Urinary bladder (tissue), 4 donors: ENCODE data around the gene WASHC2A. TPM values are rescaled to one million over a fixed set of nuclear protein-coding genes. Genes with fewer than 3 reads are reported as not detected.
A peak's percentile ranks its signal among the peaks of the same experiment; 100 is the strongest.
"Not testable (repeated sequence)": the region's sequence is repeated elsewhere in the genome, so short reads cannot be mapped to it uniquely, and the experiment has no call there.

ENCODE experiments used
- DNase-seq: peaks from one replicate; pipeline ENCODE4 v3.0.0-alpha.2; 2015; ENCODE audit errors: extremely low spot score
- H3K27ac ChIP-seq: one replicate; pipeline ENCODE4 v1.5.1; 2013; ENCODE audit warnings: low read depth, mild to moderate bottlenecking, moderate library complexity
- H3K36me3 ChIP-seq: one replicate; pipeline ENCODE4 v1.6.1; 2013; ENCODE audit warnings: mild to moderate bottlenecking, moderate library complexity; ENCODE audit not compliant: insufficient read depth
- H3K4me1 ChIP-seq: one replicate; pipeline ENCODE4 v1.6.1; 2013; ENCODE audit warnings: mild to moderate bottlenecking, moderate library complexity; ENCODE audit not compliant: insufficient read depth
- H3K4me3 ChIP-seq: one replicate; pipeline ENCODE4 v1.5.1; 2013; ENCODE audit warnings: low read depth, low read length
- WGBS: extraction: QIAGEN DNeasy Blood & Tissue Kit; methylation state at CpG from one replicate; pipeline ENCODE4 v1.1.7; 2013; 5-methylcytosine and 5-hydroxymethylcytosine counted together
- polyA plus RNA-seq: library from polyadenylated mRNA; stranded (reverse); fragments of 200-250 nt; gene quantifications from one replicate; pipeline ENCODE4 v1.2.3, GENCODE V29; 2013
- total RNA-seq: library from RNA; depleted of rRNA; stranded (reverse); fragments of >200 nt; gene quantifications from one replicate; pipeline ENCODE4 v1.2.3, GENCODE V29; 2014
- donor health status: healthy with polysubstance abuse.
- donor health status: healthy.

The WASHC2A gene, protein sequence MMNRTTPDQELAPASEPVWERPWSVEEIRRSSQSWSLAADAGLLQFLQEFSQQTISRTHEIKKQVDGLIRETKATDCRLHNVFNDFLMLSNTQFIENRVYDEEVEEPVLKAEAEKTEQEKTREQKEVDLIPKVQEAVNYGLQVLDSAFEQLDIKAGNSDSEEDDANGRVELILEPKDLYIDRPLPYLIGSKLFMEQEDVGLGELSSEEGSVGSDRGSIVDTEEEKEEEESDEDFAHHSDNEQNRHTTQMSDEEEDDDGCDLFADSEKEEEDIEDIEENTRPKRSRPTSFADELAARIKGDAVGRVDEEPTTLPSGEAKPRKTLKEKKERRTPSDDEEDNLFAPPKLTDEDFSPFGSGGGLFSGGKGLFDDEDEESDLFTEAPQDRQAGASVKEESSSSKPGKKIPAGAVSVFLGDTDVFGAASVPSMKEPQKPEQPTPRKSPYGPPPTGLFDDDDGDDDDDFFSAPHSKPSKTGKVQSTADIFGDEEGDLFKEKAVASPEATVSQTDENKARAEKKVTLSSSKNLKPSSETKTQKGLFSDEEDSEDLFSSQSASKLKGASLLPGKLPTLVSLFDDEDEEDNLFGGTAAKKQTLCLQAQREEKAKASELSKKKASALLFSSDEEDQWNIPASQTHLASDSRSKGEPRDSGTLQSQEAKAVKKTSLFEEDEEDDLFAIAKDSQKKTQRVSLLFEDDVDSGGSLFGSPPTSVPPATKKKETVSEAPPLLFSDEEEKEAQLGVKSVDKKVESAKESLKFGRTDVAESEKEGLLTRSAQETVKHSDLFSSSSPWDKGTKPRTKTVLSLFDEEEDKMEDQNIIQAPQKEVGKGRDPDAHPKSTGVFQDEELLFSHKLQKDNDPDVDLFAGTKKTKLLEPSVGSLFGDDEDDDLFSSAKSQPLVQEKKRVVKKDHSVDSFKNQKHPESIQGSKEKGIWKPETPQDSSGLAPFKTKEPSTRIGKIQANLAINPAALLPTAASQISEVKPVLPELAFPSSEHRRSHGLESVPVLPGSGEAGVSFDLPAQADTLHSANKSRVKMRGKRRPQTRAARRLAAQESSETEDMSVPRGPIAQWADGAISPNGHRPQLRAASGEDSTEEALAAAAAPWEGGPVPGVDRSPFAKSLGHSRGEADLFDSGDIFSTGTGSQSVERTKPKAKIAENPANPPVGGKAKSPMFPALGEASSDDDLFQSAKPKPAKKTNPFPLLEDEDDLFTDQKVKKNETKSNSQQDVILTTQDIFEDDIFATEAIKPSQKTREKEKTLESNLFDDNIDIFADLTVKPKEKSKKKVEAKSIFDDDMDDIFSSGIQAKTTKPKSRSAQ (N-terminal part only)
- total RNA-seq (41.4 TPM), polyA plus RNA-seq (32.1 TPM)

DNA sequence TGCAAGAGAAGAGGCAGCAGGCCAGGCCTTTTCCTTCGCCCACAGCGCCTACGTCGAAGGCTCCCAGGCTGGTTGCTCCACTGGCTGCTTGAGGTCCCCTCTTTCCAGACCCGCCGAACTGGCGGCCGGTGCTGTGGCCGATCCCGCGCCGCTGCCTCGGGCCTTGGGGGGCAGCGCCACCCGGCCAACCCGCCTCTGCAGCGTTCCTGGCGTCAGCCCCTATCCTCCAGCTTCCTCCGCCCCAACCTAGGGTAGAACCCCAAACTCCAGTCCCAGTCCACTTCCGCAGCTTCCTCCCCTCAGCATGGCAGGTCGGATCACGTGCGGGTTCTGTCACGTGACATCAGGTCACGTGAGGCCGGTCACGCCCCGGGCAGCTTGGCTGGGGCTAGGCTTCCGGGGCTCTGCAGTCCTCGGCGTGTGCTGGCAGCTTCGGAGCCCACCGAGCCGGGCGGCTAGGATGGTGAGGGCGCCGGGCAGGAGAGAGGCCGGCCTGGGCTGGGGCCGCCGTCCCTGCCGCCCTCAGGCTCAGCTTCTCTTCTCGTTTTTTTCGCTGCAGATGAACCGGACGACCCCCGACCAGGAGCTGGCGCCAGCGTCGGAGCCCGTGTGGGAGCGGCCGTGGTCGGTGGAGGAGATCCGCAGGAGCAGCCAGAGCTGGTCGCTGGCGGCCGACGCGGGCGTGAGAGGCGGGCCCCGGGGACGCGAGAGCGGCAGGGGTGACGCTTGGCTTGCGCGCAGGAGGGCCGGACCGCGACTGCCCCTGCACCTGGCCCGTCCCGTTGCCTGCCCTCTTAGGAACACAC is at the start of gene WASHC2A:
Gene WASHC2A (plus strand): TSS at position 409 of the 806 bp plus-strand sequence. CDS start 52 bp downstream, at position 461.
- not testable (repeated sequence) for H3K27ac ChIP-seq, H3K4me1 ChIP-seq, H3K36me3 ChIP-seq
- WGBS = under 1% methylated on average over 58 of the region's 73 CpGs
- peak; percentile 18 for DNase-seq
- H3K4me3 ChIP-seq = peak within 1 kb of the TSS; percentile 63

DNA sequence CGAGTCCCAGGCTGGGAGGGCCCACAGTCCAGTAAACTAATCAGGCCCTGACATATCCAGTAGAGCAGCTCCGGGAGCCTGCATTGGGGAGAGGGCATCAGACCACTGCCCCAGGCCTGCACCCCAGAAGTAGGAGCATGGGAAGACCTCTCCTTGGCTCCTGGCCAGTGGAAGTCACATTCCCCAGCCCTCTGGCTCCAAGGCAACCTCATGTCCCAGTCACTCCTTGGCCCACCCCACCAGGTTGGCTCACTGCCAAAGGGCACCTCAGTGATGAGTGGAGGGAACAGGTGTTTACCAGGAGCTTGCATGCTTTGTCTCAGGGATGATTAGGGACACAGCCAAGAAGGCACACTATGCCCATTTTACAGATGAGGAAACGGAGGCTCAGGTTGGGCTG is 48.5 kb upstream of the WASHC2A start:
- not testable (repeated sequence) for H3K27ac ChIP-seq, H3K4me3 ChIP-seq, H3K36me3 ChIP-seq, H3K4me1 ChIP-seq, DNase-seq
- WGBS = 75% methylated on average over 3 of the region's 3 CpGs

DNA sequence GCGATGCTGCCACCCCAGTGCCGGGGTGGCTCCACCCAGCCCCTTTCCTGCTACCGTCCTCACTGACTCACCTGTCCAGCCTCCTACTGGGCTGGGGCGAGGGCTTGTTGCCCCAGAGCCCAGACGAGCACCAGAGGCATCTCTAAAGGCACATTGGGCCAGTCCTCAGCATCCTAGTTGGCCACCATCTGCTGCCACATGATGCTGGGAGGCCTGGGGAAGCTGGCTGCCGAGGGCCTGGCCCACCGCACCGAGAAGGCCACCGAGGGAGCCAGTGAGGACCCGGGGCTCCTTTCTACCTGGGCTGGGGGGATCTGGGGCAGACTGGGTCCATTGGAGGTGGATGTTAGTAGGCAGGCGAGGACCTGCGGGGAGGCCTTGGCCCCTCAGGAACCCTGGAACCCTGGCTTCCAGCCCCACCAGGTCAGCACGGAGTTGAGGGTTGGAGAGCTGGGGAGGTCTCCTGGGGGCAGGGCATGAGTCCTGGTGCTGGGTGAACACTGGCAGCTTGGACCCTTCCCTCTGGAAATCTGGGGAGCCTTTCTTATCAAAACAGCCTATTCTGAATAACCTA is 47.2 kb upstream of the WASHC2A start:
- not testable (repeated sequence) for H3K4me3 ChIP-seq, H3K27ac ChIP-seq, H3K36me3 ChIP-seq, H3K4me1 ChIP-seq, DNase-seq
- 83% methylated on average over 13 of the region's 13 CpGs for WGBS

DNA sequence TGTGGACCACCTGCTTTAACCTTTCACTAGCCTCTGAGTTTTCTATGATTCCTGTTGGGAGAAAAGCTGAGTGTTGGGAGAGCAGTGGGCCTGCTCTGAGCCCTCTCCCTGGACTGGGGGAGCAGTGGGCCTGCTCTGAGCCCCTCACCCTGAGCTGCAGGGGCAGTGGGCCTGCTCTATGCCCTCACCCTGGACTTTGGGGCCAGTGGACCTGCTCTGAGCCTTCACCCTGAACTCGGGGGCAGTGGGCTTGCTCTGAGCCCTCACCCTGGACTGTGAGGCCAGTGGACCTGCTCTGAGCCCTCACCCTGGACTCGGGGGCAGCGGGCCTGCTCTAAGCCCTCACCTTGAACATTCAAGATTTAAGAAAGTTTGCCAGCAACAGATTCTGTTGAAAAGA is 46.1 kb upstream of the WASHC2A start:
- 79% methylated on average over 3 of the region's 3 CpGs for WGBS
- Histone ChIP-seq H3K4me1 (no peaks in the 10 kb centered on the region), H3K27ac (no peak overlapping the region), H3K4me3 (no peak overlapping the region), H3K36me3 (no peaks in the 10 kb centered on the region)
- DNase-seq = no peak

DNA sequence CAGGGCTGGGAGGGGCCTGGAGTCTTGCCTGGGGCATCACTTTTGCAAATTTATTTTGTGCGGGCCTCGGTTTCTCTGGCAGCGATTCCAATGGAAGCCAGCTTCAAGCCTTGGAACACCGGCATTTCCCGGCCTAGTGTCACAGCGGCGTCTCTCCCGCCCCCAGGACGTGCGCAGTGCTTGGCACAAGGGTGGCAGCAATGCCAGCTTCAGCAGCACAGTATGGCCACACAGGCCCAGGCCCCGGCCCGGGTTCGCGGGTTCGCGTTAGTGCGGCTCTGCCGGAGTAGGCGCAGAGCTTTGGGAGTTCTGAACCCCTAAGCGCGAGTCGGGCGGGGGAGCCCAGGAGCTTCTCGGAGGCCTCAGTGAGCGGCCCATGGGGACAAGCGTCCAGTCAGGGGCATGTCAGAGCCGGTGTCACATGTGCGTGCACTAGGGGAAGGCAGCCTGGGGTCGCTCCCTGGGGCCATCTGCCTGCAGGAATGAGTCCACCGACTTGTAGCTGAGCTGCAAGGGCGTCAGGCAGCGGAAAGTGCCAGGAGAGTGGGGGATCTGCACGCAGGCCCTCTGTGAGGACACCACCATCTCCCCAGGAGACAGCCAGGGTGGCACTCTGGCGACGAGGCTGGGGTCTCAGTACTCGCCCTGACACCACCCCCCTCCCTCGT is 42.9 kb upstream of the WASHC2A start:
- not testable (repeated sequence) for H3K36me3 ChIP-seq, H3K4me3 ChIP-seq, H3K27ac ChIP-seq, DNase-seq, H3K4me1 ChIP-seq
- WGBS = 35% methylated on average over 31 of the region's 37 CpGs

DNA sequence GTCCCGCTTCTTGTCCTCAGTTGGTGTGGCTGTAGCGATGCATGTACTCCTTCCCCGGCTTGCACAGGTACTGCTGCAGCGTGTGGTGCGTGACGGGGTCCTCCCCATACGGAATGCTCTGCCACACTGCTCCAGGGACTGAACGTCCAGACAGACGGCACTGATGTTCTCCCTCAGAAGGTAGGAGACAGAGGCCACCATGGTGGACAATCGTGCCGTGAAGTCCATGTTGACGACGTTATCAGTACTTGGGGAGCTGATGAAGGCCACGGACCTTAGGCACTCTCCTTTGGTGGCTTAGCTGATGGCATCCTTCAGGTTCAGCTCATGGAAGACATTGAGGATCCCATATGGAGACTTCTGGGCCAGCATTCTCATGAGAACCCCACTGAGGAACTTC is 42.1 kb upstream of the WASHC2A start:
- DNase-seq = no peak
- Histone ChIP-seq H3K4me3 (no peak overlapping the region), H3K36me3 (no peaks in the 10 kb centered on the region), H3K4me1 (no peaks in the 10 kb centered on the region), H3K27ac (no peak overlapping the region)
- WGBS = 95% methylated on average over 14 of the region's 14 CpGs

DNA sequence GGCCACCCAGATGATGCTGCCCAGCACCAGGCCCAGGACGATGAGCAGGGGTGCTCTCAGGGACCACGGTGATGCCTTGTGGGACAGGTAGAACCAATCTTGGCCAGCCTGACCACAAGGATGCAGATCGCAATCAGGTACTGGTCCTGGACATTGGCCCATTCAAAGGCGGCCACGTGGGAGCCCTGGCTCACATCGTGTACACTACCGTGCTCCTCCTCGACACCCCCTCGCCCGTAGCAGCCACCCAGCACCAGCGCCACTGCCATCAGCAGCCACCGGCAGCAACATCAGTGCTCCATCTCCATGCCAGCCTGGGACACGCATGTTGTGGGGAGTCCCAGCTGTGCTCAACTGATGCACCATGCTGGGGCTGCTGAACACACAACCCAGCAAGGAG is 40.6 kb upstream of the WASHC2A start:
- Histone ChIP-seq H3K4me1 (no peaks in the 10 kb centered on the region), H3K36me3 (no peaks in the 10 kb centered on the region), H3K4me3 (no peak overlapping the region), H3K27ac (no peak overlapping the region)
- 92% methylated on average over 13 of the region's 13 CpGs for WGBS
- DNase-seq = no peak

DNA sequence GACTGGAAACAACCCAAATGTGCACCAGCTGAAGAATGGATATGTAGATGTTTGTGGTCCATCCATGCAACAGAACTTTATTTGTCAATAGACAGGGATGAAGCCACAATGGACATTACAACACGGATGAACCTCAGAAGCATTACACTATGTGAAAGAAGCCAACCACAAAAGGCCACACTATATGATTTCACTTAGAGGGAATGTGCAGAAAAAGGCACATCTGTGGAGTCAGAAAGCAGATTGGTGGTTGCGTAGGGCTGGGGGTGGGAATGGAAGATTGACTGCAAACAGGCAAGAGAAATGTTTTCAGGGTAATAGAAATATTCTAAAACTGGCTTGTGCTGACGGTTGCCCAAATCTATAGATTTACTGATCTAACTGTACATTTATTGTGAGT is 34.3 kb upstream of the WASHC2A start:
- DNase-seq = no peak
- no peaks in the 10 kb centered on the region for H3K4me1 ChIP-seq
- H3K36me3 ChIP-seq = no peaks in the 10 kb centered on the region
- no peak overlapping the region for H3K27ac ChIP-seq
- no peak overlapping the region for H3K4me3 ChIP-seq
- WGBS = 68% methylated on average over 3 of the region's 3 CpGs

DNA sequence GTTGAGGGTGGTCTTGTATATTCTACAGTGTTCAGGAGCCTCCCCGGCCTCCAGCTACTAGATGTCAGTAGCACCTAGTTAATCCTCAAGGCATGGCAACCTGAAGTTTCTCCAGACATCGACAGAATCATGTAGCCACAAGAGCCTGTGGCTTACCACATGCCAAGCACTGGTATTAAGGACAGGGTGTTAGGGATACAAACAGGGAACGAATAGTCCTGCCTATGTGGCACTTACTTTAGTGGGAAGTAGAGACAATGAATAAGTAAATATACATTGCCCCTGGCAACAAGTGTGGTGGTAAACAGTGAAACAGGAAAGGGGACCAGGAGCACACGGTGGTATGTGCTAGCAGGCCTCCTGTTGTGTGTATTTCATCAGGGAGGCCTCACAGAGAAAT is 32.4 kb upstream of the WASHC2A start:
- not testable (repeated sequence) for H3K36me3 ChIP-seq, DNase-seq, H3K4me1 ChIP-seq, H3K27ac ChIP-seq, H3K4me3 ChIP-seq
- WGBS = 15% methylated on average over 4 of the region's 4 CpGs

DNA sequence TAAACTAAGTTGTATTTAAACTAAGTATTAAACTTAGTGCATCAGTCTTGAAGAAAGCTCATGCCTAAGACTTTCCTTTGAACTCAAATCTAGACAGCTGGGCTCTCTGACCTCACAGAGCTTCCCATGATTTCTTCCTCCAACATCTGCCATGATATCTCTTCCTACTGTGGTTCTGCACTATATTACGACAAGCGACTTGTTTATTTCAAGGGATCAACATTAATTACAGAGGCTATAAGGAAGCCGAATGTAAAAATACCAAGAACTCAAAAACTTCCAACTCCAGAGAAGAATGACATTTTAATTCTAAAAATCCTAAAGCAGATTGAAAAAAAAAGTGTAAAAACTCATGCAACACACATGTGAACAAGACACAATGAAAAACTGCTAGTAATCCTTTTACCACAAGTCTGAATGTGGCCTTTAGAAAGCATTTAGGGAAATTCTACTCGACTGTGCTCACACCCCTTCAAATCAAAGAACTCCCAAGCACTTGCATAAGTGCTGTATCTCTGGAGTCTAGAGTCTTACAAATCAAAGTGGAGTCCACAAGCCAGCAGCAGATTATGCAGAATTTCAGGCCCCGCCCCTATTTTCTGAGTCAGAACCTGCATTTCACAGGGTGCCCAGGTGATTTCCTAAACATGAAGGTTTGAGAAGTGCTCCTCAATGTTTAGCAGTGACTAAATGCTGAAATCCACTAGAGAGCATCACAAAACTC is 22.7 kb upstream of the WASHC2A start:
- Histone ChIP-seq H3K36me3 (no peaks in the 10 kb centered on the region), H3K27ac (no peak overlapping the region), H3K4me1 (no peaks in the 10 kb centered on the region), H3K4me3 (no peak overlapping the region)
- WGBS = 46% methylated on average over 5 of the region's 5 CpGs
- DNase-seq = no peak

DNA sequence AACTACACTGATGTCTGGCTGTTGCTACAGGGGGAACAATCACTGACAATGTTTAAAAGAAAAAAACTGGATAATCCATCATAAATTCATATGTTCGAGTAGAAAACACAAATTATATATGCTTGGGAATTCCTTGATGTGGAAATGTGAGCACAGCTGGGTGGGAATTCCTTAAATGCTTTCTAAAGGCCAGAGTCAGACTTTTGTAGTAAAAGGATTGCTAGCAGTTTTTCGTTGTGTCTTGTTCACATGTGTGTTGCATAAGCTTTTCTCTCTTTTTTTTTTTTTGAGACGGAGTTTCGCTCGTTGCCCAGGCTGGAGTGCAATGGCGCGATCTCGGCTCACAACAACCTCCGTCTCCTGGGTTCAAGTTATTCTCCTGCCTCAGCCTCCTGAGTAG is 21.3 kb upstream of the WASHC2A start:
- WGBS = 79% methylated on average over 9 of the region's 9 CpGs
- H3K27ac ChIP-seq, H3K4me1 ChIP-seq, H3K36me3 ChIP-seq, DNase-seq, H3K4me3 ChIP-seq: not testable (repeated sequence)

DNA sequence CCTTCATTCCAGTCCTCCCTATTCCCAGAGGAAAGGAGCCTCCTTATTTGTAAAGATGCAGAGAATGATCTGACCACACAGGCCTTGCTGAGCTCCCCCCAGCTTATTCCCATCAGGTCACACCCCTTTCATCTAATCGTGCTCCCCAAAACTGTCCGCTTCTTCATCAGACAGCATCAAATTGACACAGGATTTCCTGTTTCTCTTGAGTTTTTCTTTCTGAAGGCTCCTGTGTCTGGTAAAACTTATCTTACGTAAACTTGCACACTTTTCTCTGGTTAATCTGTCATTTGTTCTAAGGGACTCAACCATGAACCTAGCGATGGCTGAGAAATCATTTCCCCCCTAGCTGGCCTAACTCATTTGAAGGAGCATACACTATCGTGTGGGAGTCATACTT is 20.2 kb upstream of the WASHC2A start:
- H3K4me1 ChIP-seq, H3K27ac ChIP-seq, H3K36me3 ChIP-seq, H3K4me3 ChIP-seq, DNase-seq: not testable (repeated sequence)
- WGBS = 55% methylated on average over 5 of the region's 5 CpGs
